ENCODE measurements around the gene KCND1.
A peak's percentile ranks its signal among the peaks of the same experiment; 100 is the strongest.

The KCND1 gene

DNA sequence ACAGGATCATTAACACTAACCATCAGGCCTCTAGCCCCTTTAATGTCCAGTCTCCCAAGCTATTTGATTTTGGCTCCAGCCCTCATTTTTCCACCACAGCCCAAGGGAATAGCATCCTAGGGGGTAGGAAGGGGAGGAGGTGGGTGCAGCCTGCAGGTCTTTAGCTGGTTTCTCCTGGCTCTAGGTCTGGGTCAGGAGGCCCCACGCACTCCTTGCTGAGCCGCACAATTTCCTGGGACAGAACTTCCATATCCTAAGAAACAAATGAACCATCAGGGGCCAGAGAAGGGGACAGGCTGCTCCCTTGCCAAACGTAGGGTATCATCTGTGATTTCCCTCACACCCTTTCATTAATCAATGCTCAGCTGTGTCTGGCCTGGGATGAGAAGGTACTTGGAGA is 2.4 kb upstream of the KCND1 start:
- DNase-seq = no peak

DNA sequence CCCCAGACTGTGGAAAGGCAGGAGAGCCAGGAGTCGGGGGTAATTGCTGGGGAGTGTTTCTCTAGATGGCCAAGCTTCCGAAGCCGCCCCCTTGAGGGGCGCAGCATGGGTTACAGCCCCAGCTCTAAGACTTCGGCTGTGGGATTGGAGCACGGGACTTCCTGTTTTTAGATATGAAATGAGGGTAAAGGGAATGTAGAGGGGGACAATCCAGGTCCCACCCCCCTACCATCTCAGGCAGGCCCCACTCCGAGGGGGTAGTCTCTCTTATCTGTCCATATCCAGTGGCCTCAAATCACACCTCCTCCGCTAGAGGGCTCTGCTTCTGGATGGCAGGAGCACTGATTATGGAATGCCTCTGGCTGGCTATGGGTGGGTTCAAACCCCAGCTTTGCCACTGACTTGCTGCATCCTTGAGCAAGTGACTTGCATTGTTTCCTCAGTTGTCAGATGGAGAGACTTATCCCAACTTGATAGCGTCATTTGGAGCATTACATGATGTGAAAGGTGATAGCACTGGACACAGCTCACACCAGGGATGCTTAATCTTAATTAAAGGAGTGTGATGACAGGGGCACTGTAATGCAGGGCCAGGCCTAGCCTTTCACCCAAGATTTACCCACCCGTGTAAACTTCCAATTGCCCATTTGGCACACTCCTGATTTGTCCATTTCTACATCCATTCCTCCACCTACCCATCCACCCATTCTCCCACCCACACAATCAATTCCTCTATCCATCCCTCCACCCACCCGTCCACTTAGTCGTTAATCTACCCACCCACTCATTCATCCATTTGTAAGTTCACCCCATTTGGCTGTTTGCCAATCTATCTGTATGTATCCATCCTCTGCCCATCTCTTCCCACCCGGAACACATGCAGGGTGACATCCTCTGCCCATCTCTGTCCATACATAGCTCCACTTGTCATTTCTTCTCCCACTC is 848 bp upstream of the KCND1 start:
- DNase-seq = peak; percentile 11 to 13

DNA sequence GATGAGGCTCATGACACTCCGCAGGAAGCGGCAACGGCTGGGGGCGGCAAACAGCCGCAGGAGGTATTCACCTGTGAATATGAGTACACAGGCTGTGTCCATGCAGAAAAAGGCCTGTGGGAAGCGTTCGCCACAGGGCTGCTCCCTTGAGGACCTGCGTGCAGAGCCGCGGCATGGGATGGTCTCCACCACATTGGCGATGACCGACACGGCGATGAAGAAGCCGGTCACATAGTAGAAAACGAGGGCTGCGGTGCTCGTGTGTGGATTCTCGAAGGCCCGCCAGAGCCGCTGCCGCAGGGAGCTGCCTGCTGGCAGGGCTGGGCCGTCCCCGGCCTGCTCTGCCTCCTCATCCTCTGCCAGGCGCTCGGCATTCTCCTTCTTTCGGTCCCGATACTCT is 2.2 kb downstream of the KCND1 start:
- DNase-seq = no peak

DNA sequence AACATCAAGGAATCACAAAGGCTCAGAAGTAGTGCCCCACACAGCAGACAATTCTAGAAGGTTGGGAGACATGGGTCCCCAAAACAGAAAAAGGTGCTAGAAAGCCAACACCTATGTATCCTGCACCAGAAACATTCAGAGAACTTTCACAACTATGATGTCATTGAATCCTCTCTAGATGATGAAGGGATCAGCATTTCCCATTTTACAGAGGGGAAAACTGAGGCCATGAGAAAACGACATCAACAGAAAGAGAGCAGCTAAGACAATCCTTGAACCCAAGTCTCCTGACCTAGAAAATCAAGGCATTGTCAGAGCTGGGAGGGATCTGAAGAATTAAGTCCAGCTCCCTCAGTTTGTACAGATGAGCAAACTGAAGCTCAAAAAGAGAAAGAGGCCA is 3.3 kb downstream of the KCND1 start:
- DNase-seq = no peak

DNA sequence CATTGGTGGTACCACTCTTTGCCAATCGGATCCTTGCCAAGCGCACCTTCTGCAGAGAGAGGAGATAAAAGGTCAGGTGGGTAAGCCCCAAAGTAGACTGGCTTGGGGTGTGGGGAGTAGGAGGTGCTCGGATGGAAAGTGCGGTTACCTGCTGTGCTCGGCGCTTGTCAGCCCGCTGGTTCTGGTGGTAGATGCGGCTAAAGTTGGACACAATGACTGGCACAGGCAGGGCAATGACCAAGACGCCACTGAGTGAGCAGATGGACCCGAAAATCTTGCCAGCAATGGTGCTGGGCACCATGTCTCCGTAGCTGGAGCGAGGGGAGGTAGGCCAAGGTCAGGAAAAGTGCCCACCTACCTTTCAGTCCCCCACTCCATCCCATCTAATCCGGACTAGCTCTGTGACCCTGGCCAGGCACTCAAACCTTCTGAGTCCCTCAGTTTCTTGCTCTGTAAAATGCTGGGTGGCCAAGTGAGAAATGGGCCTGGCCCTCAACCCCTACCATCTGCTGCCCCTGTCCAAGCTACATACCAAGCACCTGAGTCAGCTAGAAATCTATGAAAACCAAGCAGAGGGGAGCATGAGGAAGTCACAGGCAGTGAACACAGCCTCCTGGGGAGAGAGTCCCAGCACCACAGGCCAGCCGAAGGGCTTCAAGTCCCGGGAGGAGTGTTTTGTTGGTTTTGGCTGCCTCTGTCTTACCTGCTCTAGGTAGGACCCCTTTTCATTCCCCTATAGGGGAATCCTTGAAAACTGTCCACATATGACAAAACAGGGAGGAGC is 4.7 kb downstream of the KCND1 start:
- no peak for DNase-seq

DNA sequence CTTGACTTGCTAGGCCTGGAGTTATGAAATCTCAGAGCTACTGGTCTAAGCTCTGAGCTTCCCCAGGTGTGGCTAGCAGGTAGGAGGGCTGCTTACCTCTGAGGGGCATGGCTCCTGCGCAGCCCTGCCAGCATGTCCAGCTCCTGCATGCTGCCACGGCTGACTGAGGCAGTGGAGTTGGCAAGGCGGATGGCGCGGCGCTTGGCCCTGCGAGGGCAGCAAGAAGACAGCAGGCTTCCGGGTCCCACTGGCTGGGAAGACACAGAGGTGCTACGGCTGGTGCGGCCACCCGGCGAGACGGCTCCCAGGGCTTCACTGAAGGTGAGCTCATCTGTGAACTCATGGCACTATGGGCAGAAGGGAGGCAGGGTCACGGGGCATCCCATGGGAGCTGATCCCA is 5.7 kb downstream of the KCND1 start:
- no peak for DNase-seq

DNA sequence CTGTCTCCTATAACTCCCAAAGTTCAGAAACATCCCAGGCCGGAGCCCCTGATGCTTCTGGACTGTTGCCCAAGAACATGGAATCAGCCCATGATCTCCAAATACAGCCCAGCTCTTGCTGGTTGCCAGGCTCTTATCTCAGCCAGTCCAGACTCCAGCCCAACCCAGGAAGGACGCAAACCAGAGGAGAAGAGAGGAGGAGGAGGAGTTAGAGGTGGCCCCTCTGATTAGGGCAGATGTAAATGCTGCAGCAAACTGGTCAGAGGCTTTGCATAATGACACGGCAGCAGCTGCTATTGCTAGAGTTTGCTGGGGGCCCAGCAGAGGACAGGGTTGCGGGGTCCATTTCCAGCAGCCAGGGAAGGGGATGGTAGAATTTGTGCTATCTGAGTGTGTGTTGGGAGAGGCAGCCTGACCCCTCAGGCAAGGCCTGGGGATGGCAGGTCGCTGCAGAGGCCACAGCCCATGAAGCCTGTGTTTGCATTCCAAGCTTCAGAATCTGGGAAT is 10.0 kb downstream of the KCND1 start:
- DNase-seq = no peak

DNA sequence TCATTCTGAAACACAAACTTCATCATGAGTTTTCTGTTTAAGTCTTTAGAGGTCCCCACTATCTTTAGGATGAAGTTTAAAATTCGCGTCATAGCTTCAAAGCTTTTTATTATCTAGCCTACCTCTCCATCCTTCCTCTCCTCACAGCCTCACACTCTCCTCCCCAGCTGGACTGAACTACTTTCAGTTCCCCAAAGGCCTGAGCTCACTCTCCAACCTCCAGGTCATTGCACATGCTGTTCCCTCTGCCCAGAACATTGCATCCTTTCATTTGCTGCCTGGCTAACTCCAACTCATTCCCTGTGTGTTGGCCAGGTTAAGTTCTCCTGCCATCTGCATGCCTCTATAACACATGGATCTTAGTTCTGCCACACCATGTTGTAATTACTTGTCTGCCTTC is 11.4 kb downstream of the KCND1 start:
- no peak for DNase-seq

DNA sequence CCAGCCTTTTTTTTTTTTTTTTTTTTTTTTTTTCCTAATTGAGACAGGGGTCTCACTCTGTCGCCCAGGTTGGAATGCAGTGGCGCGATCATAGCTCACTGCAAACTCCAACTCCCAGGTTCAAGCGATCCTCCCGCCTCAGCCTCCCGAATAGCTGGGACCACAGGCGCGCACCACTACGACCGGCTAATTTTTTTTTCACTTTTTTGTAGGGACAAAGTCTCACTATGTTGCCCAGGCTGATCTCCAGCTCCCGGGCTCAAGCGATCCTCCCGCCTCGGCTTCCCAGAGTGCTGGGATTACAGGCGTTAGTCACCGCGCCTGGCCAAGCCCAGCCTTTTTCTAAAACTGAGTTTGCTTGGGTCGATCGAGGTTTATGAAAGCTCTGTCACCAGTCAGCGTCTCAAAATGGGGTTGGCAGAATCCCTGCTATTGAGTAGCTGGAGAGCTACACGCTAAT is 13.0 kb downstream of the KCND1 start:
- DNase-seq = no peak

DNA sequence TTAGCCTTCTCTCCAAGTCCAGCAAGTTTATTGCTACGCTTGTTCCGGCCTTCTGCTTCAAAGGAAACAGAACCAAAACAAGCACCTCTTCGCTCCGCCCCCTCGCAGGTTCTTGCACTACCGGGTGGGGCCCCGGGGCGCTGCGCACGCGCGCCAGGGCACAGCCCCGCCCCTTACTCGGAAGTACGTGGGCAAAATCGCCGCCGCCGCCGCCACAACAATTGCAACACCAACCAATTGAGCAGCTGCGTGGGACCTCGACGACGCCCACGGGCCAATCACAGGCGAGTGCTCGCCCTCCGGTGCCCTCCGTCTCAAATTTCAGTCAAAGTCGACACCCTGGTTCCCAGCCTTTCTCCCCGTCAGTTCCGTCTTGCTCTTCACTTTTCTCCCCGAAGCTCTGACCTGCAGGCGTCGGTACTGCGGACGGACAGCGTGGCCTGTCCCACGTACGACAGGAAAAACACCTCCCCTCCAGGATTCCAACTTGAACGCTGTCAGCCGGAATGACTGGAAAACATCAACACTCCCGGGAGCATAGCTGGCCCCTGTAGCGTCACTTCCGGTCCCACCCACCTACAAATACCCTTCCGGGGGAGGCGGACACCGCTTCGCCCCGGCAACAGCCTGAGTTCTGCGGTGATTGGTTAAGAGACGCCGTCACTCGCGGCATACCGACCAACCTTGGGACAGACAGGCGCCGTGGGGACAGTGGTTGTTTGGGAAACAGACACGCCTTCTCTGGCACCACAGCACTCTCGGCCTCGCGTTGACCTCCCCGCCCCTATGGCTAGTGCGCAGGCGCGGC is 13.6 kb downstream of the KCND1 start:
- peak; percentile 87 to 89 for DNase-seq

DNA sequence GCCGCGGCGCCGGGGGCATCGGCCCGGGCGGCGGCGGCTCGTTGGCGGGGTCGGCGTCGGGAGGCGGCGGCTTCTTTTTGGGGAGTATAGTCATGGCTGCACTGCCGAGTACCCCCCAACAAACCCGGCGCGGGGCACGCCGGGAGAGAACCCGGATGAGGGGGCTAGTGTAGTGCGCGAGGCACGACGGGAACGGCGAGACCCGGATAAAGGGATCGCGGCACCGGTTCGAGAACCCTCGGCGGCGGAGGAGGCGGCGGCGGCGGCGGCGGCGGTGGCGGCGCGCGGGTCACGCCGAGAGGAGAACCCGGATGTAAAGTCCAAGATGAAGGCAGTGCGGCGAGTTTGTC is 14.2 kb downstream of the KCND1 start, which contains the start of gene OTUD5:
TSS of gene OTUD5 (minus strand) at position 131 of the 350 bp plus-strand sequence. CDS start at position 94, 37 bp downstream.
- no peak for DNase-seq

DNA sequence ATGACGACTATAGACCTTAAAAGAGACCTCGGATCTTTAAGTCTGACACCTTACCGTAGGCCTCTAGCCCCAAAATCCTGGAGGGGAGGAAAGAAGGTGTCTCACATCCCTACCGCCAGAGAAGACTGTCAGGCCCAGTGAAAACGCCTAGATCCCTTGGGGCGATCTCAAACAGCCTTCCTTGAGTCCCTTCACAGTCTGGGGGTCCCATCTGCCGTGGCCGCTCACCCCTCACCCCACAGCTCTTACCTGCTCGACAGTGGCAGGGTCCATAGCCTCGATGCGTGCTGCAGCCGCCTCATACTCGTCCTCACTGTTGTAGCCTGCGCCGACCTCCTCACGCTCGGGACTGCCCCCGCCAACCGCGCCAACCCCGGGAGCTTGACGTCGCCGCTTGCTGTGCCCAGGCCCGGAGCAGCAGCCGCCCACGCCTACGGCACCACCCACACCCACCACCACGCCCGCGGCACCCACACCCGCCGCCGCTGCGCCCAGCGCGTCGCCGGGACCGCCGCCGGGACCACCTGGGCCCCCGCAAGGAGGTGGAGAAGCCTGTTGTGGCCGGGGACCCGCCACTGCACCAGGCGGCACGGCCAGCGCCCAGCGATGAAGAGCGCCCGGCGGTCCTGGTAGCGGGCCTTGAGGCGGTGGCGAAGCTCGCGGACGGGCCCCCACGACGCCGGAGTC is 14.8 kb downstream of the KCND1 start:
- no peak for DNase-seq

DNA sequence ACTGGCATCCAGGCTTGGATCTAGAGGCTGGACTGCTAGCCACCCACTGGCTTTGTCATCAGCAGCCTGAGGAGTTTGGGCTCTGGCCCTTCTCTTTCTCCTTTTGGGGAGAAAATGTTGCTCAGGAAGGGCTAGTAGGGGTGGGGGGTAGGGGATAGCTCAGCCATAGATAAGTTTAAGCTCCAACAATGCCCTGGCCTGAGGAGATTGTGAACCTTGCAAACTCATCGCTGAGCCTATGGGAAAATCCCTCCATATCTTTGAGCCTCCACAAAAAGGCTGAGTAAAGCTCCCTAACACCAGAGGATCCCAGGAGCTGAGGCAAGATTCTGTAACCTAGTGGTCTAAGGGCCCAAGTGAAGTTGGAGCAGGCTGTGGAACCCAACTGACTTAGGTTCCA is 23.1 kb downstream of the KCND1 start:
- DNase-seq = no peak

DNA sequence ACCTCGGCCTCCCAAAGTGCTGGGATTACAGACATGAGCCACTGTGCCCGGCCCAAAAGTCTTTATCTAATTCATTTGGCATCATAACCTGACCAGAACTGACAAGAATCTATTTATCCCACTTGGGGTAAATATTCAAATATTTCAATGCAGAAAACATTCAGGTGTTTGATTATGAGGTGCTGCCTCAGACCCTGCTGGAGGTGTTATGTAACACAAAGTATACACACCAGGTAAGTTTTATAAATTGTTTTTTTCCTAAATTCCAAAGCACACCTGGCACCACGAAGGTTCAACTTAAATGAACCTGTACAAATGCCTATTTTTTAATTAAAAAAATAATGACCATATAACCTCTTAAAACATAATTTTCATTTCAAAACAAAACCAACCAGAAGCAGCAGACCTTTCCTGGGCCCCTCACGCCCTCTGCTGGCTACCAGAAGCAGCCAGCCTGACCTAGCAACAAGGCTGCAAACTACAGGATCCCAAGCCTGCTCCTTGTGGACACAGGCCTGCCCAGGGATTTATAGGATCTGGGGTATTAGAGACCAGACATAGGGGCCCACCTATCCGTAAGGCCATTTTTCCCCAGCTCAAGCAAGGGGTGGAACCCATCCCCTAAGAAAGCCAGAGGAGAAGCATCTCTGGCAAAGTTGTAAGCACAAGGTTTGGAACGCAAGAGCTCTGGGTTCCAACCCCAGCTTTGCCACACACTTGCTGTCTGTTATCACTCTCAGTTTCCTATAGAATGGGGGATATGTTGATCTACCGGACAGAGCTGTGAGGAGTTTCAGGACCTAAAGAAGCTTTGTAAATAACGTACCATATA is 25.9 kb downstream of the KCND1 start:
- peak; percentile 24 to 32 for DNase-seq

DNA sequence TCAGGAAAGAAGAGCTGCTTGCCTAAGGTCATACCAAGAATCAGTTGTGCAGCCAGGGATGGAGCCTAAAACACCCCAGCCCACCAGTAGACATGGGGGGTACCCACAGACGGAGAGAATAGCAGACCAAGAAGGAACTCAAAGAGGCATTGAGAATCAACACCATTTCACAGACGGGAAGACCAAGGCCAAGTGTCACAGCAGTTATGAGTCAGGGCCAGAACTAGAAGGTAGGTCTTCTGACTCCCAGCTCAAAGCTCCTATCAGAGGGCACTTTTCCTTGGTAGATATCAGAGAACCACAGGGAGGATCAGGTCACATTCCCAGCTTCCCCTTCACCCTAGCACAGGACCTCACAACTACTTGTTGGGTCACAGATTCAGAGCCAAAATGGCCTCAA is 28.7 kb downstream of the KCND1 start:
- DNase-seq = no peak

DNA sequence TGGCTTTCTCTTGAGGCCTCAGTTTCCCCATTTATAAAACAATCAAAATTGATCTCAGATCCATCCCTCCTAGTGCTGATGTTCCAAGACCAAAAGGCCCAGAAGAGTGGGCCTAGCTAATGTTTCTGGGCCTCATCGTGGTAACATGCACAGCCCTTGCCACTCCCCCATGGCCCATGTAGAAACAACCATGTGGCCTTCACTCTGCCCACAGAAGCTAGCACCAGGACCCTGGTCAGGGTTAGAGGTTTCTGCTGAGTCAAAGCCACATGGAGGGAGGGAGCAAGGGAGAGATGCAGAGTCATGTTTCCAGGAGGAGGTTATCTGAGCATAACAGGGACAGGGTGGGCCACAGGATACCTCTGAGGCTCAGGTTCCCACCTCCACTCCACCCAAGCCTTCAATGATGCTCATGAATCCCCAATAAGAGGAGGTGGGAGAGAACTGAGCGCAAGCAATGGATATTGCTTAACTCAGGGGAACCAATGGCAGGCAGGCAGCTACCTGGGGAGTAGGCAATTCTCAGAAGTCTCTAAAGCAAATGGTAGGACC is 31.2 kb downstream of the KCND1 start:
- no peak for DNase-seq

DNA sequence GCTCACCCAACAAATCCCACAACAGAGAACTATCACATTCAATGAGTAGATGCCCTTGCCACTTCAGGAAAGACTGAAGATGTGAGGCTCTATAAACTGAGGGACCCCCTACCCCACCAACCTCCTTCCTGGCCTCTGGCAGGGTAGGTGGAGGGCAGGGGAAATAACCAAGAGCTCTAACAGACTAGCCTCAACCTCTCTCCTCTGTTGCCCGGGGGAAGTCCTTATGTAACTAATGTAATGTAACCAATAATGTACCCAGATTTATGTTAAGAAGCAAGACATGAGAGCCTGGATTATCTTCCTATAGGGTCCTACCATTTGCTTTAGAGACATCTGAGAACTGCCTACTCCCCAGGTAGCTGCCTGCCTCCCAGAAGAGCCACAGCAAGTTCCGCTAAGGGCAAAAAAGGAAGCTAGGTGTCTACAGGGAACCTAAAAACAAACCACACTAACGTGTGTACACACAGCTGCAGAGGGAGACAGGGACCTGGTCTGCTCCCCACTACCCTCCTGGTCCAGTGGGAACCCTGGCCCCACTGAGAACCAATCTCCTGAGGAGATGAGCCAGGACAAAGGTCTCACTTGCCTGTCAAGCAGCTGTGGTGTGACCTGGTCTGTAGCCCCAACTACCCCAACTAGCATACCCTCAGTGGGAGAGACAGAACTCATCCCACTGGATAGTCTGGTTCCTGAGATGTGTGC is 32.0 kb downstream of the KCND1 start:
- no peak for DNase-seq

DNA sequence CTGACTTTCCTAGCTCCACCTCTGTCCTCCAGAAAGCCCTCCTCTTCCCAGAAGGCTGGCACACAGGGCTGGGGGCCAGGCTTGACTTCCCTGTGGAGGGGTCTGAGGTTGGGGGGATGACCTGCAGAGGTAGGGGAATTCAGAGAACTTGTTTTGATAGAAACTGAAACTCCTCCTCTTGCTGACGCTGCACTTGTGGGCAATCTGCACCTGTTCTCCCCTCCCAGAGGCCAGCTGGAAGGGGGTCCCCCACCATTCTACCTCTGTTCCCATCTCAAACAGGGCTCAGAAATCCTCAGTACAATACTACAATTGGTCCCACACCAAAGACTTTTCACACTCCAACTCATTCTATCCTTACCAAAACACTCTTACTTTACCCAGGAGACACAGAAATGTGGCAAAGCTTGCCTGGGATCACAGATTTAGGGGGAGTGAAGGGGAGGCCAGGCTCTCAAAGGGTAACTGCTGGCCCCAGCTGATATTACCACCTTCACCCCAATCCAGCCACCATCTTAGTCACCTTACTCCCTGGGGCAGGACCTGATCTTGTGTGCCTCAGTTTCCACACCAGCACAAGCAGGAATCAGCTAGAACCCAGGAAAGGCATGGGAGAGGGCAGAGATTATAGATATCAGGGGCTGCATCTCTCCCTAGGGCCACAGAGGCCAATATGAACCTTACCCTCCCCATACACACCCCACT is 32.8 kb downstream of the KCND1 start:
- DNase-seq = no peak

DNA sequence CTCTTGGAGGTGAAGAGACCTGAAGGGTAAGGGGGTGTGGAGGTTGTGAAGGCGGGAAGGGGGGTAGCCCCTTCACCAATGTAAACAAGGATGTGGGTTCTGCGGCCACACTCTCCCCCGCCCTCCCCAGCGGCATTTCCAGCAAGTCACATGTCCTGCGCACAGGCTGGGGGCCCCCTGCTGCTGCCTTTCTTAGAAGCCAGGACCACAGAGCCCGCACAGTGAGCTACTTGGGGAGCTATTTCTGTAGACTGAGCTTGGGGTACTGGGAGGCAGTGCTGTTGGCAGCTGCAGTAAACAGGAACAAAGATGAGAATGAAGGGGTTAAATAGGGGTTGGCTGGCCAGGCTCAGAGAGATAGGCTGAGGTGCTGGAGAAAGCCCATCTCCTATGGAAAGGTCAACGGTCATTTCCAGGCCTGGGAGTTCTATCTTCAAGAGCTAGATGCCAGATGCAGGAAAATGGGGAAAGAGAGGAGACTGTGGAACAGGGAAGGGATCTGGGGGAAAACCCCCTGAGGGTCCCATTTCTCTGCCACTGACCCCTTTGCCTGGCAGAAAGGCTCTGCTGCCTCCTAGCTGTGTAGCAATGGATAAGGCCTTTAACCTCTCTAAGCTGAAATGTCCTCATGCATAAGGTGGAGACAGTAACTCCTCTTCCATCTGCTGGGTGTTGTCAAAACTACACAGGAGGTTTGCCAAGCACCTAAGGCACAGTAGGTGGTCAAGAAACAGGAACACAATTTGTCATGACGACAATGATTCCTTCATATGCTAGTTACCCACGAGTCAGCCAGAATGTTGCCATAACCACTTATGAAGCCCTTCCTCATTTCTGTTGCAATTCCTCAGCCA is 34.4 kb downstream of the KCND1 start:
- DNase-seq = peak; percentile 78 to 83

Data from AML-193 (cell line).